ENCODE results near the gene TMEM45A. TPM values are rescaled to one million over a fixed set of nuclear protein-coding genes. Genes with fewer than 3 reads are reported as not detected.

Gene TMEM45A
- polyA plus RNA-seq, 1 of the 3 experiments (the other 2 are of a cell fraction), result 6.4 TPM

- H3K4me3 ChIP-seq (ENCODE audit: low read depth in 2 of 2, low read length in 1 of 2), result no peak overlapping the region
- TF ChIP-seq CHD2 (IDR thresholded peaks at IDR 0.05; ENCODE audit: low read length, partially characterized antibody), result no peak
- no peak for TF ChIP-seq MXI1 (IDR thresholded peaks at IDR 0.05; ENCODE audit: low read depth, low read length)
- TF ChIP-seq SMC3 (IDR thresholded peaks at IDR 0.05; ENCODE audit: low read depth, low read length), result no peak
- no peak for TF ChIP-seq CTCF (IDR thresholded peaks at IDR 0.05)
- TF ChIP-seq TCF12 (IDR thresholded peaks at IDR 0.05), result no peak
- TF ChIP-seq RXRA (IDR thresholded peaks at IDR 0.05; ENCODE audit: borderline replicate concordance, low read depth), result no peak
- TF ChIP-seq REST (IDR thresholded peaks at IDR 0.05; ENCODE audit: low read depth, low read length), result no peak
- no peaks in the 10 kb centered on the region for H3F3A ChIP-seq (replicated peaks; ENCODE audit: insufficient read depth)
- WGBS (ENCODE audit: low lambda C conversion rate), result 64% methylated on average over 2 of the region's 2 CpGs
- no peaks in the 10 kb centered on the region for H3K79me2 ChIP-seq (ENCODE audit: insufficient read depth)
- H3K27ac ChIP-seq (ENCODE audit: low read depth in 2 of 2, low read length in 1 of 2), result no peak overlapping the region
- no peaks in the 10 kb centered on the region for H3K4me1 ChIP-seq (ENCODE audit: control insufficient read depth in 1 of 2, insufficient read depth in 2 of 2, low read depth in 1 of 2, low read length in 1 of 2)
- no peak for DNase-seq
- no peak overlapping the region for H3K4me2 ChIP-seq
- H3K9me3 ChIP-seq, result peaks cover 17% of the 10 kb centered on the region; the same call in 1 of the 2 replicates
- no peaks in the 10 kb centered on the region for H3K27me3 ChIP-seq (ENCODE audit: insufficient read depth)
- ChIA-PET POLR2A (no interaction called here), CTCF (interaction anchor here (0.6 to 2.9 kb wide), 4 partner anchors 13 to 807 kb away, joined by 3 to 11 read pairs (median 4); no protein-coding TSS in a partner anchor)
- no peaks in the 10 kb centered on the region for H3K36me3 ChIP-seq (replicated peaks in 1 of 2; ENCODE audit: control insufficient read depth in 1 of 2, insufficient read depth in 2 of 2, low read length in 1 of 2)
- H3K9ac ChIP-seq, result no peak overlapping the region
- no peak overlapping the region for H2AFZ ChIP-seq (ENCODE audit: low read depth)
- no peaks in the 10 kb centered on the region for H3K9me2 ChIP-seq
- H4K20me1 ChIP-seq (ENCODE audit: insufficient read depth), result no peaks in the 10 kb centered on the region
Measured at GRCh38 chr3:100449214-100449613, 43.2 kb upstream of the TMEM45A start.

GRCh38 chr3:100454677-100455076 lies 37.7 kb upstream of the TMEM45A start:
- Histone ChIP-seq H3K9me2 (no peaks in the 10 kb centered on the region), H3K9ac (no peak overlapping the region), H3K9me3 (no peaks in the 10 kb centered on the region), H3K4me3 (ENCODE audit: low read depth in 2 of 2, low read length in 1 of 2) (no peak overlapping the region), H3K79me2 (ENCODE audit: insufficient read depth) (no peaks in the 10 kb centered on the region), H3K4me2 (no peak overlapping the region), H3K4me1 (ENCODE audit: control insufficient read depth in 1 of 2, insufficient read depth in 2 of 2, low read depth in 1 of 2, low read length in 1 of 2) (no peaks in the 10 kb centered on the region), H3K27me3 (ENCODE audit: insufficient read depth) (no peaks in the 10 kb centered on the region), H3F3A (replicated peaks; ENCODE audit: insufficient read depth) (no peaks in the 10 kb centered on the region), H4K20me1 (ENCODE audit: insufficient read depth) (no peaks in the 10 kb centered on the region), H2AFZ (ENCODE audit: low read depth) (no peak overlapping the region), H3K27ac (ENCODE audit: low read depth in 2 of 2, low read length in 1 of 2) (no peak overlapping the region), H3K36me3 (replicated peaks in 1 of 2; ENCODE audit: control insufficient read depth in 1 of 2, insufficient read depth in 2 of 2, low read length in 1 of 2) (no peaks in the 10 kb centered on the region)
- 94% methylated on average over 4 of the region's 4 CpGs for WGBS (ENCODE audit: low lambda C conversion rate)
- ChIA-PET POLR2A (no interaction called here), CTCF (no interaction called here)
- no peak for DNase-seq
- no peak for TF ChIP-seq SIN3A (IDR thresholded peaks at IDR 0.05; ENCODE audit: borderline replicate concordance, low read depth, low read length)
- TF ChIP-seq FOXJ3 (CRISPR knock-in tag; IDR thresholded peaks at IDR 0.05), result no peak
- TF ChIP-seq EP300 (IDR thresholded peaks at IDR 0.05; ENCODE audit: borderline replicate concordance in 1 of 2, low read depth in 1 of 2, low read length in 1 of 2), result no peak
